DOHH2 (cell line): ENCODE results near the gene CASP9.

ENCODE experiments used
- EZH2phosphoT487 ChIP-seq: fragments of 200-600 bp; sonication (generic); IDR thresholded peaks from 2 replicates; pipeline ENCODE4 v1.6.1; 2017; ENCODE audit warnings: borderline replicate concordance, mild to moderate bottlenecking, antibody characterized with exemption, low read length, moderate library complexity, mixed read lengths
- TF ChIP-seq, protein P1 (sequence below): fragments of 200-600 bp; sonication (generic); IDR thresholded peaks from one replicate; pipeline ENCODE4 v1.5.1; 2014; ENCODE audit warnings: antibody characterized with exemption, mild to moderate bottlenecking, low read depth, low read length; ENCODE audit not compliant: poor library complexity, severe bottlenecking

DNA sequence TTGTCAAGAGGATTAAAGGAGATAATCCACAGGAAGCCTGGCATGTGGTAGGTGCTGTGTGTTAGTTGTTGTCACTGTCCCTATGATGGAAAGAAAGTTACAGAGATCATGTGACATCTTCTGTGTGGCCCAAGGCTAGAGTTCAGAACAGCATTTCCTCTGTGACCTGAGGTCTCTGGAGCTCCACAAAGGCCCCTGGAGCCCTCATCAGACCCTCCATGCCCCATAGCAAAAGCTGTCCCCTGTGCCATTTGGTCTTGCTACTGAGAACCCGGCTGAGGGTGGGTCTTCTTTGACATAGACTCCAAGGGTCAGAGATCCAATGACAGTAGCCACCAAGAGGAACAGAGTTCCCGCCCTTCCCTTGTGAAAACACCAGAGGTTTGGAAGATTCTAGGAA is 40.0 kb downstream of the CASP9 start:
- TF ChIP-seq, protein P1, sequence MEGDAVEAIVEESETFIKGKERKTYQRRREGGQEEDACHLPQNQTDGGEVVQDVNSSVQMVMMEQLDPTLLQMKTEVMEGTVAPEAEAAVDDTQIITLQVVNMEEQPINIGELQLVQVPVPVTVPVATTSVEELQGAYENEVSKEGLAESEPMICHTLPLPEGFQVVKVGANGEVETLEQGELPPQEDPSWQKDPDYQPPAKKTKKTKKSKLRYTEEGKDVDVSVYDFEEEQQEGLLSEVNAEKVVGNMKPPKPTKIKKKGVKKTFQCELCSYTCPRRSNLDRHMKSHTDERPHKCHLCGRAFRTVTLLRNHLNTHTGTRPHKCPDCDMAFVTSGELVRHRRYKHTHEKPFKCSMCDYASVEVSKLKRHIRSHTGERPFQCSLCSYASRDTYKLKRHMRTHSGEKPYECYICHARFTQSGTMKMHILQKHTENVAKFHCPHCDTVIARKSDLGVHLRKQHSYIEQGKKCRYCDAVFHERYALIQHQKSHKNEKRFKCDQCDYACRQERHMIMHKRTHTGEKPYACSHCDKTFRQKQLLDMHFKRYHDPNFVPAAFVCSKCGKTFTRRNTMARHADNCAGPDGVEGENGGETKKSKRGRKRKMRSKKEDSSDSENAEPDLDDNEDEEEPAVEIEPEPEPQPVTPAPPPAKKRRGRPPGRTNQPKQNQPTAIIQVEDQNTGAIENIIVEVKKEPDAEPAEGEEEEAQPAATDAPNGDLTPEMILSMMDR, result no peak
- TF ChIP-seq EZH2phosphoT487, result no peak
